ENCODE data around the gene SHD. TPM values are rescaled to one million over a fixed set of nuclear protein-coding genes. Genes with fewer than 3 reads are reported as not detected.

The SHD gene
- total RNA-seq, 1 donor from 2014 or later = not detected

- Mint-ChIP-seq H3K9me3 (ENCODE audit: unreplicated experiment) (peaks cover 10% of the 10 kb centered on the region), H3K4me3 (ENCODE audit: unreplicated experiment) (no peak overlapping the region), H3K27ac (ENCODE audit: unreplicated experiment) (no peak overlapping the region), H3K4me1 (ENCODE audit: unreplicated experiment) (no peaks in the 10 kb centered on the region), H3K27me3 (ENCODE audit: unreplicated experiment) (no peaks in the 10 kb centered on the region), H3K36me3 (ENCODE audit: unreplicated experiment) (peaks cover 5% of the 10 kb centered on the region)
- TF ChIP-seq, protein P1, sequence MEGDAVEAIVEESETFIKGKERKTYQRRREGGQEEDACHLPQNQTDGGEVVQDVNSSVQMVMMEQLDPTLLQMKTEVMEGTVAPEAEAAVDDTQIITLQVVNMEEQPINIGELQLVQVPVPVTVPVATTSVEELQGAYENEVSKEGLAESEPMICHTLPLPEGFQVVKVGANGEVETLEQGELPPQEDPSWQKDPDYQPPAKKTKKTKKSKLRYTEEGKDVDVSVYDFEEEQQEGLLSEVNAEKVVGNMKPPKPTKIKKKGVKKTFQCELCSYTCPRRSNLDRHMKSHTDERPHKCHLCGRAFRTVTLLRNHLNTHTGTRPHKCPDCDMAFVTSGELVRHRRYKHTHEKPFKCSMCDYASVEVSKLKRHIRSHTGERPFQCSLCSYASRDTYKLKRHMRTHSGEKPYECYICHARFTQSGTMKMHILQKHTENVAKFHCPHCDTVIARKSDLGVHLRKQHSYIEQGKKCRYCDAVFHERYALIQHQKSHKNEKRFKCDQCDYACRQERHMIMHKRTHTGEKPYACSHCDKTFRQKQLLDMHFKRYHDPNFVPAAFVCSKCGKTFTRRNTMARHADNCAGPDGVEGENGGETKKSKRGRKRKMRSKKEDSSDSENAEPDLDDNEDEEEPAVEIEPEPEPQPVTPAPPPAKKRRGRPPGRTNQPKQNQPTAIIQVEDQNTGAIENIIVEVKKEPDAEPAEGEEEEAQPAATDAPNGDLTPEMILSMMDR (IDR thresholded peaks at IDR 0.05) = no peak
- no peak for DNase-seq (ENCODE audit: extremely low spot score, unreplicated experiment)
Observed at GRCh38 chr19:4320419-4320818, 41.4 kb downstream of the SHD start.

DNA sequence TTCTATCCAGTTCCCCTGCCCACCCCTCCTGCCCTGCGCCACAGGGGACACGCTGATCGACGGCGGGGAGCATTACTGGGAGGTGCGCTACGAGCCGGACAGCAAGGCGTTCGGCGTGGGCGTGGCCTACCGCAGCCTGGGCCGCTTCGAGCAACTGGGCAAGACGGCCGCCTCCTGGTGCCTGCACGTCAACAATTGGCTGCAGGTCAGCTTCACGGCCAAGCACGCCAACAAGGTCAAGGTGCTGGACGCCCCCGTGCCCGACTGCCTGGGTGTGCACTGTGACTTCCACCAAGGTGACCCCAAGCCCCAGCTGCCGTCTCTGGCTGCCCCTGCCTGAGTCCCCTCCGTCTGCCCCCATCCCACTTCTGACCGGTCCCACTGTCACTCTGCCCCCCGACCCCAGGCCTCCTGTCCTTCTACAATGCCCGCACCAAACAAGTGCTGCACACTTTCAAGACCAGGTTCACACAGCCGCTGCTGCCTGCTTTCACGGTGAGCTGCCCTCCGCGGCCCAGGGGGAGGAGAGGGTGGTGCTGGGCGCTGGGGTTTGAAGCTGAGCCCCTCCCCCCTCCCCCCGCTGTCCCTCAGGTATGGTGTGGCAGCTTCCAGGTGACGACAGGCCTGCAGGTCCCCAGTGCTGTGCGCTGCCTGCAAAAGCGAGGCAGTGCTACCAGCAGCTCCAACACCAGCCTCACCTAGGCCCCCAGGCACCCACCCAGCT, 44.0 kb downstream of the SHD start:
- peaks cover 15% of the 10 kb centered on the region for H3K4me1 Mint-ChIP-seq (ENCODE audit: unreplicated experiment)
- TF ChIP-seq, protein P1 (IDR thresholded peaks at IDR 0.05) = no peak
- DNase-seq (ENCODE audit: extremely low spot score, unreplicated experiment) = no peak

GRCh38 chr19:4323692-4324091, 44.6 kb downstream of the SHD start:
- no peak overlapping the region for H3K4me3 Mint-ChIP-seq (ENCODE audit: unreplicated experiment)
- DNase-seq (ENCODE audit: extremely low spot score, unreplicated experiment) = no peak
- H3K9me3 Mint-ChIP-seq (ENCODE audit: unreplicated experiment) = peaks cover 10% of the 10 kb centered on the region
- H3K27me3 Mint-ChIP-seq (ENCODE audit: unreplicated experiment) = peaks cover 8% of the 10 kb centered on the region
- TF ChIP-seq, protein P1 (IDR thresholded peaks at IDR 0.05) = no peak
- H3K36me3 Mint-ChIP-seq (ENCODE audit: unreplicated experiment) = no peaks in the 10 kb centered on the region
- no peak overlapping the region for H3K27ac Mint-ChIP-seq (ENCODE audit: unreplicated experiment)
- peaks cover 18% of the 10 kb centered on the region for H3K4me1 Mint-ChIP-seq (ENCODE audit: unreplicated experiment)

More for the DNA sequence above, 44.0 kb downstream of the SHD start:
- Mint-ChIP-seq H3K27me3 (ENCODE audit: unreplicated experiment) (peaks cover 8% of the 10 kb centered on the region), H3K27ac (ENCODE audit: unreplicated experiment) (no peak overlapping the region), H3K36me3 (ENCODE audit: unreplicated experiment) (peaks cover 3% of the 10 kb centered on the region), H3K4me3 (ENCODE audit: unreplicated experiment) (no peak overlapping the region), H3K9me3 (ENCODE audit: unreplicated experiment) (peaks cover 10% of the 10 kb centered on the region)

- DNase-seq (ENCODE audit: extremely low spot score, unreplicated experiment) = no peak
- Mint-ChIP-seq H3K4me3 (ENCODE audit: unreplicated experiment) (no peak overlapping the region), H3K36me3 (ENCODE audit: unreplicated experiment) (no peaks in the 10 kb centered on the region), H3K27ac (ENCODE audit: unreplicated experiment) (no peak overlapping the region), H3K9me3 (ENCODE audit: unreplicated experiment) (peaks cover 10% of the 10 kb centered on the region), H3K27me3 (ENCODE audit: unreplicated experiment) (peaks cover 8% of the 10 kb centered on the region), H3K4me1 (ENCODE audit: unreplicated experiment) (peaks cover 20% of the 10 kb centered on the region)
- TF ChIP-seq, protein P1 (IDR thresholded peaks at IDR 0.05) = no peak
Observed at GRCh38 chr19:4324228-4324627, 45.2 kb downstream of the SHD start.

DNA sequence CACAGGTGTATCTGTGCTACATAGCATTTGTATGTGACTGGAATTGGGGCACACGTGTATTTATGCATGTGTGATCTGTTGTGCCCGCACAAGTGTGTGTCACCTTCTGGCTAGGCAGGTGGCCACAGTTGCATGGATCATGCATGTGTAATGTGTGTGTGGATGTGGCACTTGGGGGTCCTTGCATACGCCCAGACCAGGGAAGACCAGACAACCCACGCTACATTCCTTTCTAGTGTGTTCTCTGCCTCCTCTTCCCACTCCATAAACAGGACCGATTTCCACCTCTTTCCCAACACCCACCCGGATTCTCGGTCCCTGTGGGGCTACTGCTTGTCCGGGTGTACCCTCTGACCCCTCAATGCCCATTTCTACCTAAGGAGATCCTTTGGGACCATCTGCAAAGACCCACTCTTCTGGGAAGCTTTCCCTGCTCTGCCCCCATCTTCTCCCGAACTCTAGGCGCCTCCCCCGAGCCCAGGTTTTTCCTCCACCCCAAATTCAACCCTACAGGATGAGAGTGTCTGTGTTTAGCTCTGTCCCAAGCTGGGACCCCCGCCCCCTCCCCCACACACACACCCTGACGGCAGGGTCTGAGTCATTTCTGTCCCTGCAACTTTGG, 47.3 kb downstream of the SHD start:
- peak overlapping the region; percentile 38 for H3K27ac Mint-ChIP-seq (ENCODE audit: unreplicated experiment)
- H3K4me1 Mint-ChIP-seq (ENCODE audit: unreplicated experiment) = peaks cover 20% of the 10 kb centered on the region
- H3K9me3 Mint-ChIP-seq (ENCODE audit: unreplicated experiment) = no peaks in the 10 kb centered on the region
- H3K4me3 Mint-ChIP-seq (ENCODE audit: unreplicated experiment) = peak overlapping the region; percentile 52
- DNase-seq (ENCODE audit: extremely low spot score, unreplicated experiment) = no peak
- TF ChIP-seq, protein P1 (IDR thresholded peaks at IDR 0.05) = no peak
- peaks cover 8% of the 10 kb centered on the region for H3K27me3 Mint-ChIP-seq (ENCODE audit: unreplicated experiment)
- no peaks in the 10 kb centered on the region for H3K36me3 Mint-ChIP-seq (ENCODE audit: unreplicated experiment)
